Body of pancreas (tissue), 4 donors: Measurements from ENCODE around the gene UBAC1.

Source experiments
- CTCF ChIP-seq, 7 experiments: fragments of 450-650 bp in 4 of 7; fragments of 200-600 bp in 3 of 7; sonication (generic) in 3 of 7; IDR thresholded peaks; one replicate each; pipeline ENCODE4 v1.5.1; 2016 to 2019; ENCODE audit warnings: antibody characterized with exemption in 7 of 7
- POLR2A ChIP-seq, 3 donors: fragments of 450-650 bp; IDR thresholded peaks; one replicate each; pipeline ENCODE4 v1.6.1; 2016; ENCODE audit warnings: antibody characterized with exemption in 3 of 3, mild to moderate bottlenecking in 2 of 3

GRCh38 chr9:135995816-135996215, 34.6 kb upstream of the UBAC1 start:
- TF ChIP-seq POLR2A (IDR thresholded peaks at IDR 0.05) (no peak), CTCF (IDR thresholded peaks at IDR 0.05) (no peak)
